Trophoblast cell (in vitro differentiated cells and primary cell): ENCODE results near the gene MELK.
A peak's percentile ranks its signal among the peaks of the same experiment; 100 is the strongest.

Experiments
- DNase-seq, 2 donors: peaks; one replicate each; pipeline ENCODE4 v3.0.0-alpha.2; 2016
- H2AFZ ChIP-seq: 2 replicates; pipeline ENCODE4 v1.6.1; 2013; ENCODE audit warnings: low read length, moderate library complexity, mild to moderate bottlenecking; ENCODE audit not compliant: insufficient read depth, poor library complexity
- H2AK5ac ChIP-seq: 2 replicates; pipeline ENCODE4 v1.6.1; 2013; ENCODE audit warnings: mild to moderate bottlenecking, low read length
- H2BK120ac ChIP-seq: 2 replicates; pipeline ENCODE4 v1.6.1; 2013; ENCODE audit warnings: low read length, mild to moderate bottlenecking, moderate library complexity; ENCODE audit not compliant: insufficient read depth, poor library complexity
- H2BK12ac ChIP-seq: 2 replicates; pipeline ENCODE4 v1.6.1; 2013; ENCODE audit warnings: mild to moderate bottlenecking, low read length, moderate library complexity
- H2BK5ac ChIP-seq: 2 replicates; pipeline ENCODE4 v1.6.1; 2013; ENCODE audit warnings: low read length, low read depth, moderate library complexity, mild to moderate bottlenecking; ENCODE audit not compliant: poor library complexity
- H3K14ac ChIP-seq: 2 replicates; pipeline ENCODE4 v1.6.1; 2013; ENCODE audit warnings: mild to moderate bottlenecking, low read length
- H3K18ac ChIP-seq: 2 replicates; pipeline ENCODE4 v1.6.1; 2013; ENCODE audit warnings: mild to moderate bottlenecking, low read length
- H3K23ac ChIP-seq: 2 replicates; pipeline ENCODE4 v1.6.1; 2013; ENCODE audit warnings: low read length
- H3K27ac ChIP-seq: 2 replicates; pipeline ENCODE4 v1.5.1; 2013; ENCODE audit warnings: low read depth, mild to moderate bottlenecking, inconsistent platforms, low read length, moderate library complexity
- H3K27me3 ChIP-seq: 2 replicates; pipeline ENCODE4 v1.6.1; 2013; ENCODE audit warnings: inconsistent platforms, mild to moderate bottlenecking, low read length, moderate library complexity; ENCODE audit not compliant: insufficient read depth
- H3K36me3 ChIP-seq, 2 experiments: 1 replicate in 1 of 2; 2 replicates in 1 of 2; pipeline ENCODE4 v1.6.1; 2013; ENCODE audit warnings: low read length in 2 of 2, mild to moderate bottlenecking in 2 of 2, moderate library complexity in 1 of 2; ENCODE audit not compliant: insufficient read depth in 2 of 2, control insufficient read depth in 1 of 2
- H3K4ac ChIP-seq: 2 replicates; pipeline ENCODE4 v1.6.1; 2013; ENCODE audit warnings: low read depth, mild to moderate bottlenecking, low read length, moderate library complexity
- H3K4me1 ChIP-seq, 2 experiments: 1 replicate in 1 of 2; 2 replicates in 1 of 2; pipeline ENCODE4 v1.6.1; 2013; ENCODE audit warnings: low read length in 2 of 2, mild to moderate bottlenecking in 2 of 2, moderate library complexity in 1 of 2; ENCODE audit not compliant: insufficient read depth in 2 of 2, control insufficient read depth in 1 of 2
- H3K4me2 ChIP-seq: 2 replicates; pipeline ENCODE4 v1.6.1; 2013; ENCODE audit warnings: inconsistent platforms, mild to moderate bottlenecking, low read length, moderate library complexity
- H3K4me3 ChIP-seq: 2 replicates; pipeline ENCODE4 v1.5.1; 2013; ENCODE audit warnings: mild to moderate bottlenecking, low read depth, low read length, inconsistent platforms
- H3K79me1 ChIP-seq: one replicate; pipeline ENCODE4 v1.6.1; 2013; ENCODE audit warnings: low read length
- H3K79me2 ChIP-seq: 2 replicates; pipeline ENCODE4 v1.6.1; 2013; ENCODE audit warnings: low read length, mild to moderate bottlenecking; ENCODE audit not compliant: control insufficient read depth, insufficient read depth, poor library complexity
- H3K9ac ChIP-seq: 2 replicates; pipeline ENCODE4 v1.6.1; 2013; ENCODE audit warnings: mild to moderate bottlenecking, low read length
- H3K9me3 ChIP-seq: 2 replicates; pipeline ENCODE4 v1.6.1; 2013; ENCODE audit warnings: low read depth, mild to moderate bottlenecking, control low read depth, inconsistent platforms, low read length; ENCODE audit not compliant: insufficient read depth
- H4K12ac ChIP-seq: 2 replicates; pipeline ENCODE4 v1.6.1; 2013; ENCODE audit warnings: low read depth, mild to moderate bottlenecking, low read length, moderate library complexity
- H4K8ac ChIP-seq: 2 replicates; pipeline ENCODE4 v1.6.1; 2013; ENCODE audit warnings: low read depth, mild to moderate bottlenecking, low read length, moderate library complexity
- H4K91ac ChIP-seq: one replicate; pipeline ENCODE4 v1.6.1; 2013; ENCODE audit warnings: low read depth, mild to moderate bottlenecking, low read length, moderate library complexity
- WGBS: extraction: QIAGEN DNeasy Blood & Tissue Kit; methylation state at CpG from one replicate; pipeline ENCODE4 v1.1.7; 2013; ENCODE audit warnings: missing lambda C conversion rate; ENCODE audit not compliant: insufficient read length, insufficient coverage; ENCODE audit errors: extremely low coverage; 5-methylcytosine and 5-hydroxymethylcytosine counted together

MELK gene

GRCh38 chr9:36676091-36676490 is 103.4 kb downstream of the MELK start:
- WGBS: no CpG with 5 or more reads among the region's 1 CpG

GRCh38 chr9:36676778-36677485 is 104.2 kb downstream of the MELK start:
- H3K4me1 ChIP-seq: no peaks in the 10 kb centered on the region
- H3K23ac ChIP-seq: no peak overlapping the region
- H3K79me1 ChIP-seq: no peaks in the 10 kb centered on the region
- no peak overlapping the region for H3K27ac ChIP-seq
- no peaks in the 10 kb centered on the region for H3K79me2 ChIP-seq
- H3K27me3 ChIP-seq: no peaks in the 10 kb centered on the region
- H3K4me2 ChIP-seq: no peak overlapping the region
- H3K14ac ChIP-seq: no peak overlapping the region
- H2BK120ac ChIP-seq: no peak overlapping the region
- no peak overlapping the region for H2BK5ac ChIP-seq
- peaks cover 12 to 13% of the 10 kb centered on the region in 2 experiments for H3K36me3 ChIP-seq
- H4K8ac ChIP-seq: no peak overlapping the region
- WGBS: no CpG with 5 or more reads among the region's 8 CpGs
- H2AFZ ChIP-seq: no peak overlapping the region
- no peak overlapping the region for H3K18ac ChIP-seq
- H3K9ac ChIP-seq: no peak overlapping the region
- no peak overlapping the region for H3K4ac ChIP-seq
- H4K91ac ChIP-seq: no peak overlapping the region
- DNase-seq: peak in 1 of 2 donors; percentile 39
- no peak overlapping the region for H4K12ac ChIP-seq
- H2BK12ac ChIP-seq: no peak overlapping the region
- H3K9me3 ChIP-seq: no peaks in the 10 kb centered on the region
- no peak overlapping the region for H3K4me3 ChIP-seq
- no peak overlapping the region for H2AK5ac ChIP-seq

More at GRCh38 chr9:36676091-36676490, 103.4 kb downstream of the MELK start:
- Histone ChIP-seq H2BK120ac (no peak overlapping the region), H3K79me2 (no peaks in the 10 kb centered on the region), H3K23ac (no peak overlapping the region), H3K4me2 (no peak overlapping the region), H3K14ac (no peak overlapping the region), H3K9ac (no peak overlapping the region), H2BK5ac (no peak overlapping the region), H3K36me3 (peaks cover 9 to 16% of the 10 kb centered on the region in 2 experiments), H3K18ac (no peak overlapping the region), H3K4ac (no peak overlapping the region), H4K12ac (no peak overlapping the region), H2AK5ac (no peak overlapping the region), H4K91ac (no peak overlapping the region), H3K27me3 (no peaks in the 10 kb centered on the region), H2AFZ (no peak overlapping the region), H3K9me3 (no peaks in the 10 kb centered on the region), H3K4me3 (no peak overlapping the region), H2BK12ac (no peak overlapping the region), H3K79me1 (no peaks in the 10 kb centered on the region), H4K8ac (no peak overlapping the region), H3K4me1 (no peaks in the 10 kb centered on the region), H3K27ac (no peak overlapping the region)
- DNase-seq: no peak

GRCh38 chr9:36677611-36678010 is 104.9 kb downstream of the MELK start:
- H4K8ac ChIP-seq: no peak overlapping the region
- no peak overlapping the region for H2BK120ac ChIP-seq
- no peak overlapping the region for H3K4me2 ChIP-seq
- no peak overlapping the region for H3K4me3 ChIP-seq
- no CpG with 5 or more reads among the region's 2 CpGs for WGBS
- H2AFZ ChIP-seq: no peak overlapping the region
- H2BK12ac ChIP-seq: no peak overlapping the region
- H3K9ac ChIP-seq: no peak overlapping the region
- H4K91ac ChIP-seq: no peak overlapping the region
- no peak overlapping the region for H3K14ac ChIP-seq
- no peaks in the 10 kb centered on the region for H3K27me3 ChIP-seq
- H3K79me1 ChIP-seq: no peaks in the 10 kb centered on the region
- no peaks in the 10 kb centered on the region for H3K79me2 ChIP-seq
- no peaks in the 10 kb centered on the region for H3K9me3 ChIP-seq
- no peak overlapping the region for H3K23ac ChIP-seq
- no peak overlapping the region for H2BK5ac ChIP-seq
- no peak overlapping the region for H3K27ac ChIP-seq
- H3K4me1 ChIP-seq: no peaks in the 10 kb centered on the region
- DNase-seq: no peak
- peaks cover 12% of the 10 kb centered on the region in 2 experiments for H3K36me3 ChIP-seq
- no peak overlapping the region for H4K12ac ChIP-seq
- H3K4ac ChIP-seq: no peak overlapping the region
- no peak overlapping the region for H3K18ac ChIP-seq
- H2AK5ac ChIP-seq: no peak overlapping the region

GRCh38 chr9:36679710-36680109 is 107.0 kb downstream of the MELK start:
- no peak overlapping the region for H3K9ac ChIP-seq
- H3K79me2 ChIP-seq: no peaks in the 10 kb centered on the region
- WGBS: no CpG with 5 or more reads among the region's 2 CpGs
- no peaks in the 10 kb centered on the region for H3K4me1 ChIP-seq
- H3K36me3 ChIP-seq: peaks cover 10 to 12% of the 10 kb centered on the region in 2 experiments
- no peak overlapping the region for H4K8ac ChIP-seq
- H3K14ac ChIP-seq: no peak overlapping the region
- no peak overlapping the region for H3K23ac ChIP-seq
- no peak overlapping the region for H3K4ac ChIP-seq
- H3K4me2 ChIP-seq: no peak overlapping the region
- H2AFZ ChIP-seq: no peak overlapping the region
- H3K79me1 ChIP-seq: no peaks in the 10 kb centered on the region
- H2BK120ac ChIP-seq: no peak overlapping the region
- no peaks in the 10 kb centered on the region for H3K27me3 ChIP-seq
- H3K4me3 ChIP-seq: no peak overlapping the region
- H3K9me3 ChIP-seq: no peaks in the 10 kb centered on the region
- no peak overlapping the region for H4K12ac ChIP-seq
- H2AK5ac ChIP-seq: no peak overlapping the region
- H2BK12ac ChIP-seq: no peak overlapping the region
- no peak overlapping the region for H3K18ac ChIP-seq
- H4K91ac ChIP-seq: no peak overlapping the region
- no peak overlapping the region for H2BK5ac ChIP-seq
- no peak overlapping the region for H3K27ac ChIP-seq
- no peak for DNase-seq
